Stimulated activated CD4-positive, alpha-beta T cell treated with anti-CD3 and anti-CD28 coated beads, Interleukin-4, amount 100 ng/mL, for 4 hours (primary cell): ENCODE measurements around the gene CDC42BPB.

Experiments used
- DNase-seq, 2 experiments: peaks; one replicate each; pipeline ENCODE4 v3.0.0-alpha.2; 2020

CDC42BPB gene

GRCh38 chr14:103057372-103058163 is at the start of gene CDC42BPB:
Gene CDC42BPB (minus strand): TSS chr14:103057549. CDS start chr14:103057173, 376 bp downstream.
- DNase-seq, result peak; percentile 45 to 53

- DNase-seq, result no peak
These were observed 48.3 kb upstream of the CDC42BPB start for GRCh38 chr14:103105580-103106150.

GRCh38 chr14:103104654-103105452 is 47.5 kb upstream of the CDC42BPB start:
- DNase-seq, result peak; percentile 60 to 77

GRCh38 chr14:103104389-103104653 is 47.0 kb upstream of the CDC42BPB start:
- no peak for DNase-seq

- DNase-seq, result no peak
These were observed 46.4 kb upstream of the CDC42BPB start for GRCh38 chr14:103103461-103104388.

- DNase-seq, result no peak
These were observed 45.4 kb upstream of the CDC42BPB start for GRCh38 chr14:103102689-103103260.

GRCh38 chr14:103101963-103102688 is 44.8 kb upstream of the CDC42BPB start:
- DNase-seq, result no peak

- no peak for DNase-seq
These were observed 44.1 kb upstream of the CDC42BPB start for GRCh38 chr14:103101257-103101962.

- DNase-seq, result no peak
These were observed 43.2 kb upstream of the CDC42BPB start for GRCh38 chr14:103100281-103101121.

- DNase-seq, result no peak
These were observed 42.5 kb upstream of the CDC42BPB start for GRCh38 chr14:103099733-103100280.

- no peak for DNase-seq
These were observed 41.9 kb upstream of the CDC42BPB start for GRCh38 chr14:103099081-103099732.

GRCh38 chr14:103097994-103098957 is 40.9 kb upstream of the CDC42BPB start:
- no peak for DNase-seq

GRCh38 chr14:103097244-103097993 is 40.1 kb upstream of the CDC42BPB start:
- DNase-seq, result no peak

- DNase-seq, result no peak
These were observed 39.0 kb upstream of the CDC42BPB start for GRCh38 chr14:103096387-103096786.

GRCh38 chr14:103095210-103095778 is 37.9 kb upstream of the CDC42BPB start:
- no peak for DNase-seq

- DNase-seq, result no peak
These were observed 37.3 kb upstream of the CDC42BPB start, which contains the start of gene EXOC3L4 for GRCh38 chr14:103094406-103095209. Gene EXOC3L4 (plus strand): TSS chr14:103094725. CDS start chr14:103100220, 5,495 bp downstream.
